H1 (cell line): Measurements from ENCODE around the gene LEFTY1. TPM values are rescaled to one million over a fixed set of nuclear protein-coding genes. Genes with fewer than 3 reads are reported as not detected.

Source experiments
- CHD7 ChIP-seq: fragments of 300-600 bp; sonication (generic); IDR thresholded peaks from 2 replicates; pipeline ENCODE4 v1.7.1; 2012; ENCODE audit warnings: low read length, moderate library complexity, mild to moderate bottlenecking, inconsistent platforms; ENCODE audit not compliant: insufficient replicate concordance
- EZH2 ChIP-seq: fragments of 200-600 bp; sonication (generic); IDR thresholded peaks from 2 replicates; pipeline ENCODE4 v1.7.1; 2012; ENCODE audit warnings: low read depth, mild to moderate bottlenecking, moderate library complexity, low read length, inconsistent platforms; ENCODE audit not compliant: severe bottlenecking
- MAFK ChIP-seq: IDR thresholded peaks from 2 replicates; pipeline ENCODE4 v1.6.1; 2012; ENCODE audit warnings: low read depth, mild to moderate bottlenecking, improper control_type of control experiment, low read length
- SP1 ChIP-seq: IDR thresholded peaks from 2 replicates; pipeline ENCODE4 v1.6.1; 2011; ENCODE audit warnings: low read depth, low read length
- polyA plus RNA-seq, 7 experiments: library from polyadenylated mRNA; depleted of rRNA in 3 of 7; stranded (reverse) in 5 of 7; unstranded in 2 of 7; fragments of >200 nt in 5 of 7; fragments of 200-250 nt in 2 of 7; gene quantifications; 1 replicate in 5 of 7; 2 replicates in 1 of 7; 4 replicates in 1 of 7; pipeline versions ENCODE4 v1.2.1 to v1.2.3, GENCODE V29; 2011 to 2013; ENCODE audit warnings: missing spikeins in 2 of 7, mixed read lengths in 2 of 7
- total RNA-seq: library from RNA; stranded (reverse); fragmentation: NEBNext Ultra II Directional; extraction: Animal tissue kit (Norgen Biotek cat#: 25700); gene quantifications from 2 replicates; pipeline ENCODE4 v1.2.1, GENCODE V29; 2021

Gene LEFTY1
- total and polyA plus RNA-seq, 2 of the 8 experiments (the other 6 are each of a cell fraction or from before 2014, with no cell fraction given) = 4.5 to 11.7 TPM

GRCh38 chr1:225936523-225936922 lies 47.6 kb upstream of the LEFTY1 start (continued):
- no peak for TF ChIP-seq CHD7
- TF ChIP-seq EZH2 = no peak
- no peak for TF ChIP-seq MAFK
- TF ChIP-seq SP1 = no peak
